GM19467 (cell line): ENCODE results near the gene ADCYAP1R1.

Experiments used
- ATAC-seq: cut with Tn5 transposase; IDR thresholded peaks from one replicate; pipeline ENCODE4 v1.9.1; 2021; ENCODE audit warnings: mild to moderate bottlenecking, moderate library complexity; ENCODE audit not compliant: unreplicated experiment

Gene ADCYAP1R1

GRCh38 chr7:31082447-31082846 is 30.3 kb downstream of the ADCYAP1R1 start:
- no peak for ATAC-seq

- ATAC-seq, result no peak
Measured at GRCh38 chr7:31083210-31083786, 31.2 kb downstream of the ADCYAP1R1 start.

- no peak for ATAC-seq
Measured at GRCh38 chr7:31084226-31084625, 32.1 kb downstream of the ADCYAP1R1 start.

GRCh38 chr7:31087351-31087750 is 35.2 kb downstream of the ADCYAP1R1 start:
- ATAC-seq, result no peak

GRCh38 chr7:31091924-31092434 is 39.9 kb downstream of the ADCYAP1R1 start:
- ATAC-seq, result no peak

- ATAC-seq, result no peak
Measured at GRCh38 chr7:31092606-31093005, 40.5 kb downstream of the ADCYAP1R1 start.

GRCh38 chr7:31093282-31093681 is 41.2 kb downstream of the ADCYAP1R1 start:
- ATAC-seq, result no peak

GRCh38 chr7:31094271-31094670 is 42.2 kb downstream of the ADCYAP1R1 start:
- ATAC-seq, result no peak

- no peak for ATAC-seq
Measured at GRCh38 chr7:31095286-31096197, 43.4 kb downstream of the ADCYAP1R1 start.

- ATAC-seq, result no peak
Measured at GRCh38 chr7:31096198-31096876, 44.2 kb downstream of the ADCYAP1R1 start.

- ATAC-seq, result no peak
Measured at GRCh38 chr7:31096877-31097258, 44.8 kb downstream of the ADCYAP1R1 start.

- no peak for ATAC-seq
Measured at GRCh38 chr7:31098642-31099360, 46.7 kb downstream of the ADCYAP1R1 start.

GRCh38 chr7:31099451-31100444 is 47.6 kb downstream of the ADCYAP1R1 start:
- ATAC-seq, result no peak

- no peak for ATAC-seq
Measured at GRCh38 chr7:31100445-31100844, 48.3 kb downstream of the ADCYAP1R1 start.

GRCh38 chr7:31100871-31101270 is 48.8 kb downstream of the ADCYAP1R1 start:
- ATAC-seq, result no peak

GRCh38 chr7:31101544-31101943 is 49.4 kb downstream of the ADCYAP1R1 start:
- ATAC-seq, result no peak

- no peak for ATAC-seq
Measured at GRCh38 chr7:31102151-31102972, 50.3 kb downstream of the ADCYAP1R1 start.

- ATAC-seq, result no peak
Measured at GRCh38 chr7:31102973-31103850, 51.1 kb downstream of the ADCYAP1R1 start.
